Measurements from ENCODE around the gene WNT10A. TPM values are rescaled to one million over a fixed set of nuclear protein-coding genes. Genes with fewer than 3 reads are reported as not detected.
A peak's percentile ranks its signal among the peaks of the same experiment; 100 is the strongest.

Gene WNT10A
- total RNA-seq, 6 experiments from 2014 or later, result 0.31 TPM; not detected in 5

DNA sequence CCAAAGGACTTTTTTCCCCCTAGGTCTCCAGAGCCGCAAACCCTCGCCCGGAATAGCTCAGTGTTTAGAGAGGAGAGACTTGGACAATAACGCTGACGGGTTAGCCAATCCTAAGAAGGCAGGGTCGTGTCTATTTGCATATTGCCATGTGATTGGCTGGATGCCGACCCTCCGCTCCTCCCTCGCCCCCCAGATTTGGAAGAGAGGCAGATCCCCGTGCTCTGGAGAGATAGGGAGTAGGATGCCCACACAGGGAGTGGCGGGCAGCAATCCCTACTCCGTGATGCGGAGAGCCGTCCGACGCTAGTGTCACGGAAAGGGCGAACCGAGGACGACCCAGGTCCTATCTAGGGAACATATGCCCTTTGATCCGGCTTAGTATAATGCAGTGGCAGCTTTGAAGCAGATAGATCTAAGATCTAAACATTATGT is 19.7 kb upstream of the WNT10A start:
- no peak for TF ChIP-seq POLR2A (IDR thresholded peaks at IDR 0.05)
- TF ChIP-seq, protein P1, sequence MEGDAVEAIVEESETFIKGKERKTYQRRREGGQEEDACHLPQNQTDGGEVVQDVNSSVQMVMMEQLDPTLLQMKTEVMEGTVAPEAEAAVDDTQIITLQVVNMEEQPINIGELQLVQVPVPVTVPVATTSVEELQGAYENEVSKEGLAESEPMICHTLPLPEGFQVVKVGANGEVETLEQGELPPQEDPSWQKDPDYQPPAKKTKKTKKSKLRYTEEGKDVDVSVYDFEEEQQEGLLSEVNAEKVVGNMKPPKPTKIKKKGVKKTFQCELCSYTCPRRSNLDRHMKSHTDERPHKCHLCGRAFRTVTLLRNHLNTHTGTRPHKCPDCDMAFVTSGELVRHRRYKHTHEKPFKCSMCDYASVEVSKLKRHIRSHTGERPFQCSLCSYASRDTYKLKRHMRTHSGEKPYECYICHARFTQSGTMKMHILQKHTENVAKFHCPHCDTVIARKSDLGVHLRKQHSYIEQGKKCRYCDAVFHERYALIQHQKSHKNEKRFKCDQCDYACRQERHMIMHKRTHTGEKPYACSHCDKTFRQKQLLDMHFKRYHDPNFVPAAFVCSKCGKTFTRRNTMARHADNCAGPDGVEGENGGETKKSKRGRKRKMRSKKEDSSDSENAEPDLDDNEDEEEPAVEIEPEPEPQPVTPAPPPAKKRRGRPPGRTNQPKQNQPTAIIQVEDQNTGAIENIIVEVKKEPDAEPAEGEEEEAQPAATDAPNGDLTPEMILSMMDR (IDR thresholded peaks at IDR 0.05), result no peak
- intact Hi-C loops (cut with DNase I), result no loop called here
- ATAC-seq (peak; percentile 9 to 46 (median 32)), DNase-seq (no peak)
- Histone ChIP-seq H3K36me3 (no peaks in the 10 kb centered on the region), H3K9me3 (no peaks in the 10 kb centered on the region), H3K4me3 (no peak overlapping the region), H3K27me3 (peaks cover 0 to 6% of the 10 kb centered on the region in 2 donors), H3K27ac (no peak overlapping the region), H3K4me1 (peaks cover 0 to 8% (median 1%) of the 10 kb centered on the region in 4 donors)
- WGBS (ENCODE audit: insufficient coverage, low coverage, low lambda C conversion rate, missing lambda C conversion rate), result 17% methylated on average over 2 of the region's 21 CpGs

DNA sequence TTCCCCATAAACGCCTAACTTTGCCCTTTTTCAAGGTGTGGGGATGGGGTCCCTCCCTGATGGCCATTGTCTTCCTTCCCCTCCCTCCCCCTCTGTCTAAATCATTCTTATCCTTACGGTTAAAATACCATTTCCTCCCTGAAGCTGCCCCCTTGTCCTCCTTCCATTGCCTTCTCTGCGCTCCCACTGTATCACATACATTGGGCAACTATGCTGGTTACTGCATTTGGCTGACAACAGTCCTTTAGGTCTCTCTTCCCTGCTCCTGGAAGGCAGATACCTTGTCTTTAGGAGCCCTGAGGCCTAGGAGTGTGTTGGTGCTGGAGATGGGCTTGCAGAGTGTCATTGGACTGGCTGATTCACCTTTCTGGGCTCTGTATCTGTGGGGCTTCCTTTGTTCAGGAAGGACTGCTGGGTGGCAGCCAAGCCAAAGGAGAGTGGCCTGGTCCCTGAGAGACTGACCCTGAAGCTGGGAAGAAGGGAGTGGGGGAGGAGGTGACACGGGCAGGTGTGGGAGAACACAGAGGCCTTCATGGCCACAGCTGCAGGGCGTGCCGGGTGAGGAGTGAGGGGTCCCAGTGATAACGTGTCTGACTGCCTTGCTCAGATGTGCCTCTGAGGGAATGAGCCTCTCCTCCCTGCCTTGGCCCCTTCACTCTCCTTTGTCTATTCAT is 18.9 kb upstream of the WNT10A start:
- Histone ChIP-seq H3K36me3 (no peaks in the 10 kb centered on the region), H3K4me1 (peaks cover 0 to 8% (median 1%) of the 10 kb centered on the region in 4 donors), H3K27me3 (peaks cover 0 to 6% of the 10 kb centered on the region in 2 donors), H3K4me3 (no peak overlapping the region), H3K9me3 (no peaks in the 10 kb centered on the region), H3K27ac (no peak overlapping the region)
- 75% methylated on average over 7 of the region's 7 CpGs for WGBS (ENCODE audit: insufficient coverage, low coverage, low lambda C conversion rate, missing lambda C conversion rate)
- no peak for DNase-seq
- no peak for ATAC-seq
- no peak for TF ChIP-seq POLR2A (IDR thresholded peaks at IDR 0.05)
- TF ChIP-seq, protein P1 (IDR thresholded peaks at IDR 0.05), result no peak
- intact Hi-C loops (cut with DNase I), result no loop called here

DNA sequence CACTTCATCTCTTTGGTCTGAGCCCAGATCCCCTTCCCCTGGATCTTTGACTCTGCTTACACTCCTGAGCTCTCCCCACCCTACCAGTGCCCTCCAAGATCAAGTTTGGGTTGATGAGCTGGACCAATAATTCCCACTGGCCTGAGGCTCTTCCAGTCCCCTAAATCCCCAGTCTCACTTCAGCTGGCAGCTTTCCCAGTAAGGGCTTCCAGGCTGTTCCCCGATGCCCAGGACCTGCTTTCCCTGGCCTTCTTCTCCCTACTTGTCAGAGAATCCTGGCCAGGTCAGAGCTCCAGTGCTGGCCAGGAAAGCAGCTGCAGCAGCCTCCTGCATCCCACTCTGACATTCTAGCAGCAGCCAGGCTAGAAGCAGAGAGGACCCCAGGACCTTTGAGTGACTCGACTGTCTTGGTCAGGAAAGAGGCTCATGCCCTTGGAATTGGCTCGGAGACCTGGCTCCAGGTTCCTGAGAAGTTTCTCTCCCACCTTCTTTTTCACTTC is 17.6 kb upstream of the WNT10A start:
- intact Hi-C loops (cut with DNase I), result no loop called here
- peaks cover 0 to 6% of the 10 kb centered on the region in 2 donors for H3K27me3 ChIP-seq
- TF ChIP-seq, protein P1 (IDR thresholded peaks at IDR 0.05), result no peak
- no peak for TF ChIP-seq POLR2A (IDR thresholded peaks at IDR 0.05)
- H3K9me3 ChIP-seq, result no peaks in the 10 kb centered on the region
- 75% methylated on average over 2 of the region's 3 CpGs for WGBS (ENCODE audit: insufficient coverage, low coverage, low lambda C conversion rate, missing lambda C conversion rate)
- H3K36me3 ChIP-seq, result no peaks in the 10 kb centered on the region
- ATAC-seq, result no peak
- no peak overlapping the region for H3K27ac ChIP-seq
- peaks cover 0 to 8% (median 1%) of the 10 kb centered on the region in 4 donors for H3K4me1 ChIP-seq
- DNase-seq, result no peak
- no peak overlapping the region for H3K4me3 ChIP-seq

DNA sequence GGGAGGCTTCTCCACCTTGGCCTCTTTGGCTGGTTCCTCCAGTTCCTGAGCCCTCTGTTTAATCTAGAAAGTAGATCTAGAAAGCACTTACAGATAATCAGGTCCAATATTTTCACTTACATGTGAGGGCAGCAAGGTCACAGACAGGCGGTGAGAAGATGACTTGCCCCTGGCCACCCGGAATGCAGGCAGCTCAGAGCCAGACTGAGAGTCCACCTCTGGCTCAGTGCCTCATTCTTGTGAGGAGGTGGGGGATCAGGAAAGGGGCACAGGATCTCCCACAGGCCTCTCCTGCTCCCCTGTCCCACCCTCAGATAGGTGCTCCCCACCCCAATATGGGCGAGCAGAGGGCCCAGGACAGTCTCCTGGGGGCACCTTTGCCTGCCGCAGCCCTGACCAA is 15.3 kb upstream of the WNT10A start:
- H3K4me3 ChIP-seq, result no peak overlapping the region
- TF ChIP-seq, protein P1 (IDR thresholded peaks at IDR 0.05), result no peak
- no peak for TF ChIP-seq POLR2A (IDR thresholded peaks at IDR 0.05)
- H3K4me1 ChIP-seq, result peaks cover 0 to 2% (median 0%) of the 10 kb centered on the region in 4 donors
- ATAC-seq (no peak), DNase-seq (no peak)
- no peak overlapping the region for H3K27ac ChIP-seq
- 40% methylated on average over 1 of the region's 4 CpGs for WGBS (ENCODE audit: insufficient coverage, low coverage, low lambda C conversion rate, missing lambda C conversion rate)
- H3K27me3 ChIP-seq, result peaks cover 0 to 4% of the 10 kb centered on the region in 2 donors
- intact Hi-C loops (cut with DNase I), result no loop called here
- H3K36me3 ChIP-seq, result no peaks in the 10 kb centered on the region
- H3K9me3 ChIP-seq, result no peaks in the 10 kb centered on the region
